Activated CD8-positive, alpha-beta memory T cell treated with anti-CD3 and anti-CD28 coated beads, Interleukin-2, amount 10 ng/mL, durations not matched to agents 7 days and 5 days (primary cell): ENCODE data around the gene C1QTNF9B. TPM values are rescaled to one million over a fixed set of nuclear protein-coding genes. Genes with fewer than 3 reads are reported as not detected.
"Not testable (repeated sequence)": the region's sequence is repeated elsewhere in the genome, so short reads cannot be mapped to it uniquely, and the experiment has no call there.

Source experiments
- ATAC-seq: fragments of 150-1000 bp; cut with Tn5 transposase; one replicate; pipeline ENCODE4 v1.10.0; 2021; ENCODE audit warnings: moderate library complexity
- CTCF ChIA-PET: fragments of 350-600 bp; sonication (Branson Sonifier 250); formaldehyde crosslinking; loops from one replicate; lab custom pipeline; 2021; ENCODE audit warnings: antibody characterized with exemption; lab: Charles Lee
- DNase-seq: peaks from one replicate; pipeline ENCODE4 v3.0.0-alpha.2; 2020
- H3K27ac Mint-ChIP-seq: one replicate; pipeline ENCODE4 v1.8.0; 2021; ENCODE audit warnings: mild to moderate bottlenecking, mixed read lengths
- H3K27me3 Mint-ChIP-seq: one replicate; pipeline ENCODE4 v1.8.0; 2021; ENCODE audit warnings: mixed read lengths
- H3K36me3 Mint-ChIP-seq: one replicate; pipeline ENCODE4 v1.8.0; 2021; ENCODE audit warnings: mild to moderate bottlenecking, mixed read lengths
- H3K4me1 Mint-ChIP-seq: one replicate; pipeline ENCODE4 v1.8.0; 2021; ENCODE audit warnings: mixed read lengths
- H3K4me3 Mint-ChIP-seq: one replicate; pipeline ENCODE4 v1.8.0; 2021; ENCODE audit warnings: mild to moderate bottlenecking, moderate library complexity, mixed read lengths
- H3K9me3 Mint-ChIP-seq: one replicate; pipeline ENCODE4 v1.8.0; 2022; ENCODE audit warnings: low read depth, mixed read lengths
- total RNA-seq, 2 experiments: library from RNA; stranded (reverse); gene quantifications; one replicate each; pipeline ENCODE4 v1.2.3, GENCODE V29; 2021

C1QTNF9B gene
- total RNA-seq, 2 experiments from 2014 or later = not detected

- ATAC-seq (peak; percentile 94), DNase-seq (peak; percentile 93)
- Mint-ChIP-seq H3K27ac (peak within 1 kb of the TSS; percentile 78), H3K4me1 (peaks cover 23% of the 10 kb centered on the region), H3K27me3 (no peaks in the 10 kb centered on the region), H3K4me3 (peak within 1 kb of the TSS; percentile 82), H3K9me3 (no peaks in the 10 kb centered on the region), H3K36me3 (peaks cover 3% of the 10 kb centered on the region)
- CTCF ChIA-PET = interaction anchor here (0.9 to 1.6 kb wide), 11 partner anchors 11 to 423 kb away, joined by 3 to 7 read pairs (median 3); no protein-coding TSS in a partner anchor
Measured at GRCh38 chr13:23888658-23889614, 8.4 kb downstream of the C1QTNF9B start, which contains the start of gene MIPEP. TSS of gene MIPEP (minus strand) at chr13:23889400. CDS start at chr13:23889320, 80 bp downstream.

- H3K9me3 Mint-ChIP-seq, H3K36me3 Mint-ChIP-seq, ATAC-seq, DNase-seq, H3K4me3 Mint-ChIP-seq, H3K27ac Mint-ChIP-seq, H3K27me3 Mint-ChIP-seq, CTCF ChIA-PET: not testable (repeated sequence)
- H3K4me1 Mint-ChIP-seq = peaks cover 12% of the 10 kb centered on the region
Measured at GRCh38 chr13:23884361-23884760, 12.9 kb downstream of the C1QTNF9B start.

- no peaks in the 10 kb centered on the region for H3K9me3 Mint-ChIP-seq
- CTCF ChIA-PET = no interaction called here
- H3K27me3 Mint-ChIP-seq = no peaks in the 10 kb centered on the region
- no peak overlapping the region for H3K27ac Mint-ChIP-seq
- no peak overlapping the region for H3K4me3 Mint-ChIP-seq
- peaks cover 7% of the 10 kb centered on the region for H3K36me3 Mint-ChIP-seq
- DNase-seq (no peak), ATAC-seq (no peak)
- H3K4me1 Mint-ChIP-seq = peaks cover 11% of the 10 kb centered on the region
Measured at GRCh38 chr13:23883255-23883654, 14.0 kb downstream of the C1QTNF9B start.

- ATAC-seq, H3K36me3 Mint-ChIP-seq, H3K27ac Mint-ChIP-seq, H3K27me3 Mint-ChIP-seq, H3K4me1 Mint-ChIP-seq, H3K4me3 Mint-ChIP-seq, H3K9me3 Mint-ChIP-seq, CTCF ChIA-PET, DNase-seq: not testable (repeated sequence)
Measured at GRCh38 chr13:23881402-23881800, 15.9 kb downstream of the C1QTNF9B start.

GRCh38 chr13:23880493-23881401, 16.6 kb downstream of the C1QTNF9B start:
- DNase-seq, ATAC-seq, H3K4me3 Mint-ChIP-seq, H3K36me3 Mint-ChIP-seq, H3K27ac Mint-ChIP-seq, CTCF ChIA-PET, H3K9me3 Mint-ChIP-seq, H3K4me1 Mint-ChIP-seq, H3K27me3 Mint-ChIP-seq: not testable (repeated sequence)

GRCh38 chr13:23877286-23877685, 20.0 kb downstream of the C1QTNF9B start:
- Mint-ChIP-seq H3K36me3 (peaks cover 4% of the 10 kb centered on the region), H3K4me3 (no peak overlapping the region), H3K9me3 (no peaks in the 10 kb centered on the region), H3K4me1 (no peaks in the 10 kb centered on the region), H3K27ac (no peak overlapping the region), H3K27me3 (no peaks in the 10 kb centered on the region)
- DNase-seq = no peak
- ATAC-seq = no peak
- CTCF ChIA-PET = interaction anchor here (0.9 kb wide), 2 partner anchors 11 to 22 kb away, joined by 3 to 4 read pairs; no protein-coding TSS in a partner anchor

GRCh38 chr13:23876265-23876664, 21.0 kb downstream of the C1QTNF9B start:
- DNase-seq (no peak), ATAC-seq (no peak)
- H3K27me3 Mint-ChIP-seq = no peaks in the 10 kb centered on the region
- no peaks in the 10 kb centered on the region for H3K9me3 Mint-ChIP-seq
- CTCF ChIA-PET = interaction anchor here (0.9 kb wide), 1 partner anchor 23 kb away, joined by 4 read pairs; no protein-coding TSS in a partner anchor
- H3K4me3 Mint-ChIP-seq = no peak overlapping the region
- no peaks in the 10 kb centered on the region for H3K4me1 Mint-ChIP-seq
- peaks cover 4% of the 10 kb centered on the region for H3K36me3 Mint-ChIP-seq
- H3K27ac Mint-ChIP-seq = no peak overlapping the region

- H3K27ac Mint-ChIP-seq = no peak overlapping the region
- H3K9me3 Mint-ChIP-seq = no peaks in the 10 kb centered on the region
- H3K4me1 Mint-ChIP-seq = no peaks in the 10 kb centered on the region
- DNase-seq = no peak
- H3K27me3 Mint-ChIP-seq = no peaks in the 10 kb centered on the region
- ATAC-seq = no peak
- no peaks in the 10 kb centered on the region for H3K36me3 Mint-ChIP-seq
- H3K4me3 Mint-ChIP-seq = no peak overlapping the region
- CTCF ChIA-PET = no interaction called here
Measured at GRCh38 chr13:23871616-23872220, 25.6 kb downstream of the C1QTNF9B start.

- Mint-ChIP-seq H3K4me1 (peaks cover 2% of the 10 kb centered on the region), H3K9me3 (no peaks in the 10 kb centered on the region), H3K27me3 (no peaks in the 10 kb centered on the region), H3K4me3 (no peak overlapping the region), H3K36me3 (no peaks in the 10 kb centered on the region), H3K27ac (no peak overlapping the region)
- no peak for ATAC-seq
- DNase-seq = no peak
- CTCF ChIA-PET = interaction anchor here (1.4 kb wide), 1 partner anchor 404 kb away, joined by 4 read pairs; no protein-coding TSS in a partner anchor
Measured at GRCh38 chr13:23870356-23871140, 26.8 kb downstream of the C1QTNF9B start.

- DNase-seq (no peak), ATAC-seq (no peak)
- CTCF ChIA-PET = interaction anchor here (0.9 kb wide), 1 partner anchor 402 kb away, joined by 4 read pairs; no protein-coding TSS in a partner anchor
- Mint-ChIP-seq H3K27me3 (no peaks in the 10 kb centered on the region), H3K4me3 (no peak overlapping the region), H3K4me1 (peaks cover 4% of the 10 kb centered on the region), H3K9me3 (no peaks in the 10 kb centered on the region), H3K27ac (no peak overlapping the region), H3K36me3 (no peaks in the 10 kb centered on the region)
Measured at GRCh38 chr13:23868521-23868920, 28.8 kb downstream of the C1QTNF9B start.

- no peak overlapping the region for H3K27ac Mint-ChIP-seq
Measured at GRCh38 chr13:23867027-23867491, 30.2 kb downstream of the C1QTNF9B start.

GRCh38 chr13:23866420-23867026, 30.8 kb downstream of the C1QTNF9B start:
- Mint-ChIP-seq H3K4me1 (peaks cover 4% of the 10 kb centered on the region), H3K27ac (no peak overlapping the region), H3K36me3 (peaks cover 1% of the 10 kb centered on the region), H3K4me3 (no peak overlapping the region), H3K9me3 (no peaks in the 10 kb centered on the region), H3K27me3 (no peaks in the 10 kb centered on the region)
- DNase-seq (no peak), ATAC-seq (no peak)
- CTCF ChIA-PET = no interaction called here

More at GRCh38 chr13:23867027-23867491, 30.2 kb downstream of the C1QTNF9B start:
- Mint-ChIP-seq H3K9me3 (no peaks in the 10 kb centered on the region), H3K36me3 (peaks cover 1% of the 10 kb centered on the region), H3K4me3 (no peak overlapping the region), H3K4me1 (peaks cover 4% of the 10 kb centered on the region), H3K27me3 (no peaks in the 10 kb centered on the region)
- CTCF ChIA-PET = no interaction called here
- DNase-seq (no peak), ATAC-seq (no peak)
